Loucy (cell line): ENCODE data around the gene TMEM87B.

Source experiments
- H2AFZ ChIP-seq: fragments of 200-600 bp; sonication (generic); 2 replicates; pipeline ENCODE4 v1.6.0; 2016; ENCODE audit warnings: antibody characterized with exemption, mild to moderate bottlenecking, low read length, moderate library complexity
- H3F3A ChIP-seq: fragments of 200-600 bp; 2 replicates; pipeline ENCODE4 v1.6.0; 2016; ENCODE audit warnings: antibody characterized with exemption, low read depth, mild to moderate bottlenecking
- H3K27me3 ChIP-seq: fragments of 200-600 bp; sonication (generic); 2 replicates; pipeline ENCODE4 v1.6.1; 2014; ENCODE audit warnings: low read length, mild to moderate bottlenecking; ENCODE audit not compliant: insufficient read depth, poor library complexity, severe bottlenecking
- H3K36me3 ChIP-seq: fragments of 200-600 bp; sonication (generic); 2 replicates; pipeline ENCODE4 v1.6.1; 2016; ENCODE audit warnings: low read length; ENCODE audit not compliant: insufficient read depth
- H3K4me1 ChIP-seq: fragments of 200-600 bp; sonication (generic); 2 replicates; pipeline ENCODE4 v1.5.1; 2014; ENCODE audit warnings: low read length, mild to moderate bottlenecking; ENCODE audit not compliant: insufficient read depth, poor library complexity, severe bottlenecking
- H3K4me2 ChIP-seq: fragments of 200-600 bp; sonication (generic); 2 replicates; pipeline ENCODE4 v1.6.0; 2014; ENCODE audit warnings: antibody characterized with exemption, low read length, low read depth, mild to moderate bottlenecking; ENCODE audit not compliant: poor library complexity, severe bottlenecking
- H3K4me3 ChIP-seq: fragments of 200-600 bp; sonication (generic); 2 replicates; pipeline ENCODE4 v1.5.1; 2014; ENCODE audit warnings: low read length, mild to moderate bottlenecking, mixed read lengths; ENCODE audit not compliant: poor library complexity, severe bottlenecking
- H3K79me2 ChIP-seq: fragments of 200-600 bp; sonication (generic); 2 replicates; pipeline ENCODE4 v1.6.1; 2014; ENCODE audit warnings: low read length; ENCODE audit not compliant: insufficient read depth
- H3K9ac ChIP-seq: fragments of 200-600 bp; sonication (generic); 2 replicates; pipeline ENCODE4 v1.6.0; 2014; ENCODE audit warnings: mild to moderate bottlenecking, low read depth, low read length, moderate library complexity; ENCODE audit not compliant: poor library complexity, severe bottlenecking
- H3K9me2 ChIP-seq: fragments of 200-600 bp; sonication (generic); replicated peaks from 2 replicates; pipeline ENCODE4 v1.6.1; 2016; ENCODE audit warnings: low read depth, low read length, mixed read lengths
- H3K9me3 ChIP-seq: fragments of 200-600 bp; sonication (generic); 2 replicates; pipeline ENCODE4 v1.6.1; 2014; ENCODE audit warnings: mild to moderate bottlenecking, antibody characterized with exemption, low read length, low read depth; ENCODE audit not compliant: insufficient read depth
- H4K20me1 ChIP-seq: fragments of 200-600 bp; sonication (generic); 2 replicates; pipeline ENCODE4 v1.6.0; 2014; ENCODE audit warnings: antibody characterized with exemption, low read length, mild to moderate bottlenecking; ENCODE audit not compliant: insufficient read depth, poor library complexity, severe bottlenecking
- EZH2phosphoT487 ChIP-seq: fragments of 200-600 bp; IDR thresholded peaks from 2 replicates; pipeline ENCODE4 v1.6.1; 2018; ENCODE audit warnings: antibody characterized with exemption, mild to moderate bottlenecking, moderate library complexity, borderline replicate concordance
- TF ChIP-seq, protein P1 (sequence below): fragments of 200-600 bp; sonication (generic); conservative IDR thresholded peaks from 2 replicates; pipeline ENCODE4 v1.5.1; 2014; ENCODE audit warnings: mild to moderate bottlenecking, antibody characterized with exemption, low read length

The TMEM87B gene

DNA sequence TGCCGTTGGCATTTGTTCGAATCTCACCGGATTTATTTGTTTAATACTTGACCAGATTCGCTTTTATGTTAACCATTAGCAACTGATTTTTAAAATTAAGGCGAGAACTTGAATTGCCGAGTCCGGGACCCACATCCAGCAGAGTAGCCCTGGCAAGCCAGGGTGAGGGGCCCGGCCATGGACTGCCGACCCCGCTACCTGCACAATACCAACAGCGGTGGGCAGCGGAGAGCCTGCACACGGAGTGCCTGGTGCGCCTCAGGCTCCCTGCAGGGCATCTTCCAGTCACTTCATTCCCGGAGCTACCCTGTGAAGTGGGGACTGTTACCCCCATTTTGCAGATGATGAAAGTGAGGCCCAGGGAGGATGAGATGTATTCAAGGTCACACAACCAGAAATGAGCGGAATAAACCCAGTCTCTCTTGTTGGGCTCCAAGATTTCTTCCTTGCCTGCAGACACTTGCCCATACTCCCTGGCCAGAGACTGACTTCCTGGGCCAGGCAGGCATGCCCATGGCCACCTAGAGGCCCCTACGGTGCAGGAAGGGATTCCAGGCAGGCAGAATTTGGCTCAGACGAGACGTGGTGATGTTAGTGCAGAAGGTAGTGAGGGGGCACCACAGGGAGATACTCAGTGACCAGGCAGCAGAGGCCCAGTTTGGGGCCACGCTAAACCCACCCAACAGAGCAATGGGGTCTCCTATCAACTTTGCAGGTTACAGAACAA, 86.0 kb downstream of the TMEM87B start:
- Histone ChIP-seq H3F3A (no peaks in the 10 kb centered on the region), H3K79me2 (no peaks in the 10 kb centered on the region), H3K27me3 (no peaks in the 10 kb centered on the region), H3K9ac (no peak overlapping the region), H3K9me3 (no peaks in the 10 kb centered on the region), H4K20me1 (no peaks in the 10 kb centered on the region), H3K4me1 (no peaks in the 10 kb centered on the region), H2AFZ (no peak overlapping the region), H3K36me3 (no peaks in the 10 kb centered on the region), H3K4me2 (no peak overlapping the region), H3K9me2 (no peaks in the 10 kb centered on the region), H3K4me3 (no peak overlapping the region)
- TF ChIP-seq, protein P1, sequence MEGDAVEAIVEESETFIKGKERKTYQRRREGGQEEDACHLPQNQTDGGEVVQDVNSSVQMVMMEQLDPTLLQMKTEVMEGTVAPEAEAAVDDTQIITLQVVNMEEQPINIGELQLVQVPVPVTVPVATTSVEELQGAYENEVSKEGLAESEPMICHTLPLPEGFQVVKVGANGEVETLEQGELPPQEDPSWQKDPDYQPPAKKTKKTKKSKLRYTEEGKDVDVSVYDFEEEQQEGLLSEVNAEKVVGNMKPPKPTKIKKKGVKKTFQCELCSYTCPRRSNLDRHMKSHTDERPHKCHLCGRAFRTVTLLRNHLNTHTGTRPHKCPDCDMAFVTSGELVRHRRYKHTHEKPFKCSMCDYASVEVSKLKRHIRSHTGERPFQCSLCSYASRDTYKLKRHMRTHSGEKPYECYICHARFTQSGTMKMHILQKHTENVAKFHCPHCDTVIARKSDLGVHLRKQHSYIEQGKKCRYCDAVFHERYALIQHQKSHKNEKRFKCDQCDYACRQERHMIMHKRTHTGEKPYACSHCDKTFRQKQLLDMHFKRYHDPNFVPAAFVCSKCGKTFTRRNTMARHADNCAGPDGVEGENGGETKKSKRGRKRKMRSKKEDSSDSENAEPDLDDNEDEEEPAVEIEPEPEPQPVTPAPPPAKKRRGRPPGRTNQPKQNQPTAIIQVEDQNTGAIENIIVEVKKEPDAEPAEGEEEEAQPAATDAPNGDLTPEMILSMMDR = no peak
- no peak for TF ChIP-seq EZH2phosphoT487

- no peaks in the 10 kb centered on the region for H3K27me3 ChIP-seq
- H3F3A ChIP-seq = no peaks in the 10 kb centered on the region
Observed at GRCh38 chr2:112141626-112142007, 86.5 kb downstream of the TMEM87B start.

GRCh38 chr2:112142525-112143078, 87.5 kb downstream of the TMEM87B start:
- H3K9ac ChIP-seq = no peak overlapping the region
- no peaks in the 10 kb centered on the region for H3F3A ChIP-seq
- no peaks in the 10 kb centered on the region for H4K20me1 ChIP-seq
- TF ChIP-seq EZH2phosphoT487 = no peak
- H3K4me1 ChIP-seq = no peaks in the 10 kb centered on the region
- no peaks in the 10 kb centered on the region for H3K36me3 ChIP-seq
- no peaks in the 10 kb centered on the region for H3K79me2 ChIP-seq
- H3K9me3 ChIP-seq = no peaks in the 10 kb centered on the region
- no peak overlapping the region for H3K4me2 ChIP-seq
- H3K27me3 ChIP-seq = no peaks in the 10 kb centered on the region
- H3K9me2 ChIP-seq = no peaks in the 10 kb centered on the region
- no peak overlapping the region for H2AFZ ChIP-seq
- no peak overlapping the region for H3K4me3 ChIP-seq

More at GRCh38 chr2:112141626-112142007, 86.5 kb downstream of the TMEM87B start:
- no peak overlapping the region for H2AFZ ChIP-seq
- no peaks in the 10 kb centered on the region for H3K9me2 ChIP-seq
- H3K4me2 ChIP-seq = no peak overlapping the region
- no peaks in the 10 kb centered on the region for H3K4me1 ChIP-seq
- H3K4me3 ChIP-seq = no peak overlapping the region
- H3K9ac ChIP-seq = no peak overlapping the region
- H4K20me1 ChIP-seq = no peaks in the 10 kb centered on the region
- no peaks in the 10 kb centered on the region for H3K79me2 ChIP-seq
- no peak for TF ChIP-seq EZH2phosphoT487
- TF ChIP-seq, protein P1 = no peak
- H3K9me3 ChIP-seq = no peaks in the 10 kb centered on the region
- no peaks in the 10 kb centered on the region for H3K36me3 ChIP-seq
